NCI-H2227 (cell line): ENCODE data around the gene RPS27A.
"Not testable (repeated sequence)": the region's sequence is repeated elsewhere in the genome, so short reads cannot be mapped to it uniquely, and the experiment has no call there.

Experiments
- DNase-seq: peaks from one replicate; lab custom pipeline; 2025; ENCODE audit not compliant: unreplicated experiment; lab: John Stamatoyannopoulos, UW

Gene RPS27A

DNA sequence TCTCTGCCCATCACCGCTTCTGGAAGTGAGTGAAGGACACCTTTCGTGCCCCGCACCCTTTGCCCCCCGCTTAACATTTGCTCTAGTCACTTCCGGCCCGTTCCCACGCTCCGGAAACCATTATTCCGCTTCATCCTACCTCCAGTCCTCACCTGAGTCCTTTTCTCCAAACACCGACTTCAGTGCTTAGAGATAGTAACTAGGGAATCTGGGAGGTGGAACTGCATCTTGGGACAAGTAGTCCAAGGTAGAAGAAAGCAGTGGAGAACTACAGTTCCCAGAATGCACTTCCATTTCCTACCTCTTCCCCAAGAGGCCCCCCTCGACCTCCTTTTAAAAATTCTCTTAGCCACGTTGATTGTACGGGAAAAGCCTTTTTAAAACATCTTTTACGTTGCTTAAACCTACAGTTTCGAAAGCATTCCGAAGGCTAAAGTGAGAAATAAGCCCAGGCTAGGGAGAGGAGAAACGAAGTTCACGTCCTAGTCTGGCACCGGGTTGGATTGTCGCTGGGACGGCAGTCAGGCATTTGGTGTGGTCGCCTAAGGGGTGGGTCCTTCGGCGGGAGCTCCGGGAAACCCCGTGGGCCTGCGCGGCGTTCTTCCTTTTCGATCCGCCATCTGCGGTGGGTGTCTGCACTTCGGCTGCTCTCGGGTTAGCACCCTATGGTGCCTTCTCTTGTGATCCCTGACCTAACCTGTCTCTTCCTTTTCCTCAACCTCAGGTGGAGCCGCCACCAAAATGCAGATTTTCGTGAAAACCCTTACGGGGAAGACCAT lies at the start of gene RPS27A, which contains the start of gene CLHC1:
Gene RPS27A, plus strand, starts transcription at position 605 of the 779 bp plus-strand sequence. Its CDS starts 137 bp downstream, at position 742.
Gene CLHC1, minus strand, starts transcription at position 210 of the 779 bp plus-strand sequence. CDS start 9,882 bp downstream, outside the sequence.
- DNase-seq: peak; percentile 94

DNA sequence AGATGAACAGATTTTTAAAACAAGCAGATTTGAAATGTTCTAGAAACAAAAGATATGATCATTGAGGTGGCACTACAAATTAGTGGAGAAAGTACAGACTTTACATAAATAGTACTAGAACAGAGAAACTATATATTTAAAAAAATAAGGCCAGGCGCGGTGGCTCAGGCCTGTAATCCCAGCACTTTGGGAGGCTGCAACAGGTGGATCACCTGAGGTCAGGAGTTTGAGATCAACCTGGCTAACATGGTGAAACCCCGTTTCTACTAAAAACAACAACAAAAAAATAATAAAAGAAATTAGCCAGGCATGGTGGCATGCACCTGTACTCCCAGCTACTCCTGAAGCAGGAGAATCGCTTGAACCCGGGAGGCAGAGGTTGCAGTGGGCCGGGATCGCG lies 45.7 kb upstream of the RPS27A start:
- DNase-seq: not testable (repeated sequence)

DNA sequence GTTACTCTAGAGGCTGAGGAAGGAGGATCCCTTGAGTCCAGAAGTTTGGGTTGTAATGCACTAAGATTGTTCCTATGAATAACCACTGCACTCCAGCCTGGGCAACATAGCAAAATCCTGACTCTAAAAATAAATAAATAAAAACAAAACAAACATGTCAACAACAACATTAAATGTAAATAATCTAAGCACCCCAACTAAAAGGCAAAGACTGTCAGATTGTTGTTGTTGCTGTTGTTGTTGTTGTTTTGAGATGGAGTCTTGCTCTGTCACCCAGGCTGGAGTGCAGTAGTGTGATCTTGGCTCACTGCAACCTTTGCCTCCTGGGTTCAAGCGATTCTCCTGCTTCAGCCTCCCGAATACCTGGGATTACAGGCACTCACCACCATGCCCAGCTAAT lies 40.6 kb upstream of the RPS27A start:
- not testable (repeated sequence) for DNase-seq

DNA sequence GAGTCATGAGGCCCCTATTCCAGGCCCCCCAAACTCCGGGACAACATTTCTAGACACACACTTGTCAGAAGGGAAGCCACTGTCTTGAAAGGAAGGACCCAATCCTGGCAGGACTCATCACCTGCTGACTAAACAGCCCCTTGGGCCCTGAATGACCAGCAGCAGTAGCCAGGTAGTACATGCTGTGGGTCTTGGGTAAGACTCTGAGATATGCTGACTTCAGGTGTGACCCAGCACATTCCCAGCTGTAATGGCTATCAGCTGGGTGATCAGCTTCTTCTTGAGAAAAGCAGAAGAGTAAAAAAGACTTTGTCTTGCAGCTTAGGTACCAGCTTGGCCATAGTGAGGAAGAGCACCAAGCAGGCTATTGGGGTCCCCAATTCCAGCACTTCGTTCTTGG lies 36.0 kb upstream of the RPS27A start:
- DNase-seq: no peak

DNA sequence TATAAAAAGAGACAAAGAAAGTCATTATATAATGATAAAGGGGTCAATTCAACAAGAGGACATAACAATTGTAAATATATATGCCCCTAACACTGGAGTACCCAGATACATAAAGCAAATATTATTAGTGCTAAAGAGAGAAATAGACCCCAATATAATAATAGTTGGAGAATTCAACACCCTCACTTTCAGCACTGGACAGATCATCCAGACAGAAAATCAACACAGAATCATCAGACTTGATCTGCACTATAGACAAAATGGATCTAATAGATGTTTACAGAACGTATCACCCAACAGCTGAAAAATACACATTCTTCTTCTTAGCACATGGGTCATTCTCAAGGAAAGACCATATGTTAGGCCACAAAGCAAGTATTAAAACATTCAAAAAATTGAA lies 32.1 kb upstream of the RPS27A start:
- no peak for DNase-seq

DNA sequence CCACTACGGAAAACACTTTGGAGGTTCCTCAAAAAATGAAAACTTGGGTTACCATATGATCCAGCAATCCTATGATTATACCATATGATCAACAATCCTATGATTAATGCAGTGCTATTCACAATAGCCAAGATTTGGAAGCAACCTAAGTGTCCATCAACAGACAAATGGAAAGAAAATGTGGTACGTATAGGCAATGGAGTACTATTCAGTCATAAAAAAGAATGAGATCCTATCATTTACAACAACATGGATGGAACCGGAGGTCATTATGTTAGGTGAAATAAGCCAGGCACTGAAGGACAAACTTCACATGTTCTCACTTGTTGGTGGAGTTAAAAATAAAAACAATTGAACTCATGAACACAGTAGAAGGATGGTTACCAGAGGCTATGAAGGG lies 28.0 kb upstream of the RPS27A start:
- DNase-seq: no peak

DNA sequence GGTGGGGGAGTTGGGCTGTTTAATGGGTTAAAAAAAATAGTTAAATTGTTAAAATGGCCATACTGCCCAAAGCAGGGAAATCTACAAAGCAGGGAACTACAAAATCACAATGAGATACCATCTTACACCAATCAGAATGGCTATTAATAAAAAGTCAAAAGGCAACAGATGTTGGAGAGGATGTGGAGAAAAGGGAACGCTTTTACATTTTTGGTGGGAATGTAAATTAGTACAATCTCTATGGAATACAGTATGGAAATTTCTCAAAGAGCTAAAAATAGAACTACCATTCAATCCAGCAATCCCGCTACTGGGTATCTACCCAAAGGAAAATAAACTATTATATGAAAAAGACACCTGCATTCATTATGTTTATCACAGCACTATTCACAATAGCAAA lies 27.5 kb upstream of the RPS27A start:
- DNase-seq: no peak

DNA sequence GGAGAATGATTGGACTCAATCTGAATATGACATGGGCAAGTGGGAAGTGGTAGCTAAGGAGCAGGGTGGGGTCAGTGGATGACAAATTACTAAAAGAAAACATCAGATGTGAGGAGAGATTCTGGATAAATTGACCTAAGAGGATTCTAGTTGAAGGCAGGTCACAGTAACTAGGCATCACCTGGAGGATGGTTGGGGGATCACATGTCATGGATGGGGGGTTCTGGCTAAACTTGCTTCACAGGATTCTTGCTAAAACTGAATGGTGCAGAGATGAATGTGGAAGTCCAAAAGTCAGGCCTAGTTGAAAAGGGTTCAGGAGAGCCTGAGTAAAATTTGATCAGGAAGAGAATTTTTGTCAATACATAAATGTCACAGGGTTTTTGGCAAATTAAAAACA lies 18.7 kb upstream of the RPS27A start:
- DNase-seq: no peak

DNA sequence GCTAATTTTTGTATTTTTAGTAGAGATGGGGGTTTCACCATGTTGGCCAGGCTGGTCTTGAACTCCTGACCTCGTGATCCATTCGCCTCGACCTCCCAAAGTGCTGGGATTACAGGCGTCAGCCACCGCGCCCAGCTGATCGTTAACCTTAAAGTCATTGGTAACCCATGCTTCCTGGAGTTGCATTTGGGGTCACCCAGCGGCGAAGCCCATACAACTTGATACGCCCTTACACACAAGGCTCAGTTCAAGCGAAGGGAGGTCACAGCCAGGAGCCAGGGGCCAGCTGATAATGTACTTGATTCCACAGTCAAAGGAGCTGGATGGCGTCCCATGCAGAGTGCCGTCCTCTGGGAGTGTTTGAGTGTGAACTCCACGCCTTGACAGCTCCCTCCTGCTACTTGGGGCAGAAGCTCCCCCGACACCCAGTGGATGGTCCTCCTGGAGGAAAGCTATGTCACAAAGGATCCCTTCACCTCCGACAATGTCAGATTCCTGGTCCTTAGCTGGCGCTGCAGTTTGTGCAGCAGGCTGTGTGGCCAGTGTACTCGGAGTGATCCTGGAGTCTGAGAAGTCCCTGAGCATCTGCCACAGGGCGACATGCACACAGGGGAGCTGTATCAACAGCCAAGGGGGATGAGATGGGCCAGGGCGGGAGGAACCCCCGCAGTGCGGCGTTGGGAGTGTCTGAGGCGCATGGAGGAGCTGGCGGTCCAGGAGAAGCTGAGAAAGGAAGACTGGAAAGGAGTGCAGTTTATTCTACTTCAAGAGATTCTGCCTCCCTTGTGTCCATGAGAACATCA lies 8.3 kb upstream of the RPS27A start:
- no peak for DNase-seq

DNA sequence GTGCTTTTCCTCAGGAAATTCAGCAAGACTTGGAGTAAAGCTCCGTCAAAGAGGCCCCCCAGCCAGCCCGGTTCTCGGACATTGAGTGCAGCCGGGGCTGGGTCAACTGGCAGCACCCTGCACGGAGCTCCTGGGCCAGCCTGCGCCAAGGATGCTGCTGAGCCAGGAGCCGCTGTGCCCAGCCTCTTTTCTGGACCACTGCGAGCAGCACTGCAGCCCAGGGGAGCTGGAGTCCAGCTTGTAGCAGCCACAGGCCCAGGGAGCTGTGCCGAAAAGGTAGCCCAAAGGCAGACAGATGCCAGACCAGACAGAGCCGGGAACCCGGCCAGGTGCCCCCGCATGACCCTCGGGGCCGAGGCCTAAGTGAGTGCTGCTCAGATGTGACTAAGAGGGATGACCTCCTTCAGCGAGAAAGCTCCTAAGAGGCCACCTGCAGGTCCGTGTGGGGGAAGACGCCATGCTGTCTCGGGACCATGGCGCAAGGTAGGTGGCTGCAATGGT lies 7.7 kb upstream of the RPS27A start:
- DNase-seq: no peak

DNA sequence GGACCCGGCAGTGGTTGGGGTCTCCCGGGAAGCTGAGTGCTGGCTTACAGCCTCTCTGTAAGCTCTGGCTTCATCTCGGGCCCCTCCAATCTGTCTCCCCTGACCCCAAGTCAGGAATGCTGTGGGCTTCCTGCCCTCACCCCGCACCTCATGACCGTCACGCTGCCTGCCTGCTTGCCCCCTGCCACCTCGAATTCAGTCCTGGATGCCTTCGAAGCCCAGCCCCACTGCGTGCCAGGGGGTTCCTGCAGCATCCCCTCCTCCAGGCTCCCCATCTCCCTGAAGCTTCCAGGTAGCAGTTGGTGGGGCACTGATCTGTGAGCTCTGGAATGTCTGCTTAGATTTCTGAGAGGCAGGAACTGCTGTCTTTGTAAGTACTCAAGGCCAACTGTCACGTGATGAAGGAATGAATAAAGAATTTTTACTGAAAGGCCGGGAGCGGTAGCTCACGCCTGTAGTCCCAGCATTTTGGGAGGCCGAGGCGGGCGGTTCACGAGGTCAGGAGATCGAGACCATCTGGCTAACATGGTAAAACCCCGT lies 6.9 kb upstream of the RPS27A start:
- DNase-seq: no peak

DNA sequence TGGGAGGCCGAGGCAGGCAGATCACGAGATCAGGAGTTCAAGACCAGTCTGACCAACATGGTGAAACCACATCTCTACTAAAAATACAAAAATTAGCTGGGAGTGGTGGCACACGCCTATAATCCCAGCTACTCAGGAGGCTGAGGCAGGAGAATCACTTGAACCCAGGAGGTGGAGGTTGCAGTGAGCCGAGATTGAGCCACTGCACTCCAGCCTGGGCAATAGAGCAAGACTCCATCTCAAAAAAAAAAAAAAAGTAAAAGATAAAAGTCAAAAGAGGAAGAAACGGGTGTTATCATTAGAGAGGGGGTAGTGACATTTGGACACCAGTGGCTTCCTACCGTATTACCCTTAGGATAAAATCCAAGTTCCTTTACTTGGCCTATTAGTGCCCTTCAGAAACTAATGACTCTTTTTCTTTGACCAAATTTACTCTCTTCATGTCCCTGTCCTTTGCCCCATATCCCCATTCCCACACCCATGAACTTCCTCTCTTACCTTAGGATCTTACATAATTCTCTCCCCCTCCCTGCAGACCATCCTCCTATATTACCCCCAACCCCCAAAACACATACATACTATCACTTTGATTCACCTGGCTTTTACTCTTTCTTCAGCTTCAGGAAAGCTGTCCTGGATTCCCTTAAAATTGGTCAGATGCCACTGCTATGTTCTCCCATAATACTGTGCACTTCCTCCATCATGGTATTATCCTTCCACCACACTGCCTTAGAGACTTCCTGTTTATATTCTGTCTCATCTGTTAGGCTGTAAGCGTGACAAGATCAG lies 4.9 kb upstream of the RPS27A start:
- DNase-seq: not testable (repeated sequence)

DNA sequence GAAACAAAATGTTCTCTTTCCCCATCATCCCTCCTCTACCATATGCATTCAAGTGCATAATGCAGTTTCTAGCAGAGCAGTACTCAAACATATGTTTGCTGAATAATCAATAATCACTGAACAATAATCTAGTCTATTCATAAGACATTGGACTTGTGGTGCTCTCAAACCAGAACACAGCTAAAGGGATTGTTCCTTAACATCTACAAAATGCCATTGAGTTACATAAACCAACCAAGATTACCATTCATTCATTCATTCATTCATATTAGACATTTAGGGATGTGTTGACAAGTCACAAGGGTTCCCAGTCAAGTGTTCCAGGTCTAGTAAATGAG lies 4.3 kb upstream of the RPS27A start:
- DNase-seq: no peak

DNA sequence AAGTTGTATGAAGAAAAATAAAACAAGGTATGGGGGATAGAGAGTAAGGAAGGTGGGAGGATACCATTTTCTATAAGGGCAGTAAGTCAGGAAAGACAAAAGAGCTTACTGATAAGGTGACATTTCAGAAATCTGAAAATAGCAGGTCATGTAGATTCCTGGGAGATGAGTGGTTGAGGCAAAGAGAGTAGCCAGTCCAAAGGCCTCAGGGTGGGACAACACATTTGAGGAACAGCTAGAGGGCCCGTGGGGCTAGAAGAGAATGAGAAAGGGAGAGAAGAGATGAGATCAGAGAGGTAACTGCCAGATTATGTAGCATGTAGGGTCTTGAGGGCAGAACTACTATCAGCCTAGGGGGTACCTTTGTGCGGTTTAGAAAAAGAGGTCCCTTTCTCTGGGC lies 3.3 kb upstream of the RPS27A start:
- DNase-seq: no peak

DNA sequence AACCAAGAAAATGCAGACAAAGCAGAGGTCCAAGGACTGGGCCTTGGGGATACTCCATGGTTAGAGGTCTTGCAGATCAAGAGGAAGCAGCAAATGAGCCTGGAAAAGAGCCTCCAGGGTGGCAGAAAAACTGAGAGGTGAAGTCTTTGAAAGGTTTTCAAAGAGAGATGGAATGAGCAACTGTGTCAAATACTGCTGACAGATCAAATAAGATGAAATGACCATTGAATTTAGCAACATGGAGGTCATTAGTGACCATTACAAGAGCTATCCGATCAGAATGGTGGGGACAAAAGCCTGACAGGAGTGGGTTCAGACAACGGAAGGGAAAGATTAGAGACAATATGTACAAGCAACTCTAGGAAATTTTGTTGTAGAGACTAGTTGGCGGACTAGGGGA lies 1.9 kb upstream of the RPS27A start:
- DNase-seq: no peak

DNA sequence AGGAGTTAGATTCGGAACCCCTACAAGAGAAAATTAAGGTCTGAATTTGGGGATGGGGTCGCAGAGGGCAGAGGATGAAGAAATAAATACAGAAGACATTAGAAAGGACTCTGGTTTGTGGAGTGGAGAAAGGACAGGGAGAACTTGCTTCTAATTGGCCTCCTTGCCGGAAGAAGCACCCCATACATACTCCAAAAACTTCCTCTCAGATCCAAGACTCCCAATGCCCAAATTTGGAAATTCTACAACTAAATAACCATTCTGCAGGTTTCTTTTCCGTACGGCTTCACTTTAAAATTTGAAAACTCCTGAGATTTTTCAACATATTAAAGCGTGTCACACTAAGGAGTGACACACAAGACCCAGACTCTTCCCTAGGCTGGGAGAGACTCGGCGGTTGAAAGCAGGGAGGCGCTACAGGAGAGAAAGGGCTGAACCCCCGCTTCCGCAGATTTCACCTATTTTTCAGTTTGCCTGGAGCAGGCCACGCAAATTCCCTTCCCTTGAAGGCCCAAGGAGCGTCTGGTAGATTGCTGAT lies 873 bp upstream of the RPS27A start:
- DNase-seq: no peak

DNA sequence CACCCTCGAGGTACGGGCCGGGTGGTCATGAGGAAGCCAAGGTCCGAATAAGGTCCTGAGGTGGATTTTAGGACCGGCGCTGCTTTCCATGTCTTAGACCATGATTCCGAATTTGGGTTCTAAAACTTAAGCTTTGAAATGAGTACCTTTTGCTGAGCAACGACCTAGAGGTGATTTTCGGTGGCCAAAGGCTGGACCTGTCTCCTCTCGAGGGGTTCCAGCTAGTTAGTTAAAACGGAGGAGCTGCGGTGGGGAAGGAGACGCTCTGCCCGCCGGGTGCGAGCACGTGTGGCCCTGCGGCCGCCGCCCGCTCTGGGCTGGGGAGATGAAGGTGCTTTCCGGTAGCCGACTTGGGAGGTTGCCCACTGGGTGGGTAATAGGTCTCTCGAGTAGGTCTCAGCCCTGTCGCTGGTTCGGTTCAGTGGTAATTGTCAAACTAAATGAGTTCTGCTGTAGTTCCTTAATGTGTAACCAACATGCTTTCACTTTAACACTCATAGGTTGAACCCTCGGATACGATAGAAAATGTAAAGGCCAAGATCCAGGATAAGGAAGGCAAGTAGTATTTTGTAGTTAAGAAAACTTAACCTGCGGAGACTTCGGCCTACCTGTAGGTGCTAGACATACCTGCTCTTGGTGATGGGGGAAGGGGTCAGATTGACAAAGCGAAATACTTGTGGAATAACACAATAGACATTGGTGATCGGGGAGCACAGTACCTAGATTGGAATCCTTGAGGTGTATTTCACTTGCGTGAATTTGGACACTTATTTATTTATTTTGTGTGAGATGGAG lies 572 bp downstream of the RPS27A start:
- peak; percentile 42 for DNase-seq

DNA sequence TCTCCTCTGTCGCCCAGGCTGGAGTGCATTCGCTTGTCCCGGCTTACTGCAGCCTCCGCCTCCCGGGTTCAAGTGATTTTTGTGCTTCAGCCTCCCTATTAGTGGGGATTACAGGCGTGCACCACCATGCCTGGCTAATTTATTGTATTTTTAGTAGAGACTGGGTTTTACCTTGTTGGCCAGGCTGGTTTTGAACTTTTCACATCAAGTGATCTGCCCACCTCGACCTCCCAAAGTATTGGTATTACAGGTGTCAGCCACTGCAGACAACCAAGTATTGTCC lies 1.1 kb downstream of the RPS27A start:
- DNase-seq: no peak

DNA sequence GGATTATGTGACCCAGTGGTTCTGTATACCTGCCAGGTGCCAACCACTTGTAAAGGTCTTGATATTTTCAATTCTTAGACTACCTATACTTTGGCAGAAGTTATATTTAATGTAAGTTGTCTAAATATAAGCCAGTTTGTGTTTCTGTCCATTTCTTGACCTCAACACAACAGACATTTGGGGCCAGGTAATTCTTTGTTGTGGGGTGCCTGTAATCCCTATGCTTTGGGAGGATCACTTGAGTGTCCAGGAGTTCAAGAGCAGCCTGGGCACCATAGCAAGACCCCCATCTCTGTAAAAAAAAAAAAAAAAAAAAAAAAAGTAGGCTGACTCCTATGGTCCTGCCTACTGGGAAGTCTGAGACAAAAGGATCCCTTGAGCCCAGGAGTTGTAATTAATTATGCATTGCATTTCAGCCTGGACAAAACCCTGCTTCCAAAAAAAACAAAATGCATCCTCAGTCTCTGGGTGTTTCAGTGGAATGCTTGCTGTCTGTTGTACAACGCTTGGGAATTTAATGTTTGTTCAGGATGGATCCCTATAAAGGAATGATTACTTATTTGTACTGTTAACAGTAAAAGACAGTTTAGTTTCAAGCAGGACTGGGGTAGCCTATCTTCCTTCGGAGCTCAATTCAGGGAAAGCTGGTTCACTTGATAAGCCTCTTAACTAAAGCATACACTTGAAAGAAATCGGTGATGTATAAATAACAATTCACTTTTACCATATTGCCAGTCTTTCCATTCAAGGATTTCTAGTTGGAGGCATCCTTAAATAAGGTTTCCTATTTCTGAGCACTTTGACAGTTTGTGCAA lies 3.4 kb downstream of the RPS27A start:
- no peak for DNase-seq
